A549 (cell line): ENCODE measurements around the gene ABCC3.

Experiments
- CHD2 ChIP-seq: fragments of 150-350 bp; IDR thresholded peaks from 2 replicates; pipeline ENCODE4 v1.6.1; 2014; ENCODE audit warnings: low read length; ENCODE audit not compliant: partially characterized antibody
- CHD4 ChIP-seq: fragments of 200-600 bp; sonication (generic); IDR thresholded peaks from 2 replicates; pipeline ENCODE4 v1.6.1; 2016; ENCODE audit warnings: antibody characterized with exemption, mild to moderate bottlenecking, borderline replicate concordance
- CTCF ChIP-seq: fragments of >200 bp; sonication (Bioruptor Twin); formaldehyde crosslinking; IDR thresholded peaks from 3 replicates; pipeline ENCODE4 v1.5.1; 2016
- EP300 ChIP-seq, 2 experiments: fragments of >200 bp; sonication (Bioruptor Twin); formaldehyde crosslinking; IDR thresholded peaks; 2 replicates in 1 of 2; 3 replicates in 1 of 2; pipeline ENCODE4 v1.6.1; 2016 to 2017
- MYC ChIP-seq: IDR thresholded peaks from 2 replicates; pipeline ENCODE4 v1.6.1; 2012; ENCODE audit warnings: mild to moderate bottlenecking, inconsistent platforms, low read length, improper control_type of control experiment, borderline replicate concordance
- RCOR1 ChIP-seq: fragments of 150-350 bp; IDR thresholded peaks from 2 replicates; pipeline ENCODE4 v1.6.1; 2014; ENCODE audit warnings: antibody characterized with exemption, low read length, low read depth
- REST ChIP-seq: fragments of 200-600 bp; sonication (generic); IDR thresholded peaks from 2 replicates; pipeline ENCODE4 v1.6.1; 2016; ENCODE audit warnings: antibody characterized with exemption, mild to moderate bottlenecking, moderate library complexity
- USF2 ChIP-seq: fragments of 450-650 bp; IDR thresholded peaks from 2 replicates; pipeline ENCODE4 v1.6.1; 2014; ENCODE audit warnings: antibody characterized with exemption

GRCh38 chr17:50689251-50689650 lies 54.6 kb downstream of the ABCC3 start:
- TF ChIP-seq CHD4, result no peak
- TF ChIP-seq CHD2, result no peak
- TF ChIP-seq MYC, result no peak
- no peak for TF ChIP-seq CTCF
- no peak for TF ChIP-seq USF2
- TF ChIP-seq REST, result no peak
- no peak for TF ChIP-seq EP300 (IDR thresholded peaks at IDR 0.05)
- no peak for TF ChIP-seq RCOR1
